ENCODE measurements around the gene MED25. TPM values are rescaled to one million over a fixed set of nuclear protein-coding genes. Genes with fewer than 3 reads are reported as not detected.

Gene MED25
- polyA plus RNA-seq, 1 donor from 2014 or later = 54.7 TPM

GRCh38 chr19:49837425-49837824 lies 19.3 kb downstream of the MED25 start:
- Mint-ChIP-seq H3K27ac (peak overlapping the region in 1 of 3 donors; percentile 56), H3K4me1 (peaks cover 0 to 5% (median 4%) of the 10 kb centered on the region in 3 donors), H3K27me3 (no peaks in the 10 kb centered on the region), H3K36me3 (peaks cover 15% of the 10 kb centered on the region), H3K9me3 (no peaks in the 10 kb centered on the region), H3K4me3 (no peak overlapping the region)

- Mint-ChIP-seq H3K9me3 (no peaks in the 10 kb centered on the region), H3K27me3 (no peaks in the 10 kb centered on the region), H3K4me1 (peaks cover 7 to 12% (median 11%) of the 10 kb centered on the region in 3 donors), H3K4me3 (no peak overlapping the region), H3K27ac (peak overlapping the region in 1 of 3 donors; percentile 20), H3K36me3 (peaks cover 13% of the 10 kb centered on the region)
Measured at GRCh38 chr19:49838885-49839588, 20.9 kb downstream of the MED25 start.

GRCh38 chr19:49839713-49840112 lies 21.6 kb downstream of the MED25 start:
- peaks cover 13% of the 10 kb centered on the region for H3K36me3 Mint-ChIP-seq

DNA sequence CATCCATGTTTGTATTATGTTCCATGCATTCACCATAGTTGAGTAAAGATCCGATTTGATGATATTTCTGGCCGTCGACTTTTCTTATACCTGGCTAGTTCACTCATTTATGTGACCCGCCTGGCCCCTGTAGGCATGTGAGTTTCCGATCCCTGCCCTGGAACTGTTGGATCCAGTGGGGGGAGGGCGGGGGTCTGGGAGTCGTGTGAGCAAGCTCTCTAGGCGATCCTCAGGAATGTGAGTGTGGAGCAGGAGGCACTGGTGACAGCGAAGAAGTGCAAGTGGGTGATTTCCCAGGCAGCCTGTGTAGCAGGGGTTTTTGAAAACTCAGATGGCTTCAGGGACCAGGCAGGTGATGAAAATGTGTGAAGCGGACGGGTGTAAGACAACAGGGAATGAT lies 22.2 kb downstream of the MED25 start:
- H3K4me3 Mint-ChIP-seq = peak overlapping the region in 1 of 4 donors; percentile 60
- H3K27ac Mint-ChIP-seq = no peak overlapping the region

More at GRCh38 chr19:49839713-49840112, 21.6 kb downstream of the MED25 start:
- Mint-ChIP-seq H3K4me3 (no peak overlapping the region), H3K9me3 (no peaks in the 10 kb centered on the region), H3K4me1 (peaks cover 12 to 17% (median 13%) of the 10 kb centered on the region in 3 donors), H3K27me3 (no peaks in the 10 kb centered on the region), H3K27ac (peak overlapping the region in 1 of 3 donors; percentile 81)

DNA sequence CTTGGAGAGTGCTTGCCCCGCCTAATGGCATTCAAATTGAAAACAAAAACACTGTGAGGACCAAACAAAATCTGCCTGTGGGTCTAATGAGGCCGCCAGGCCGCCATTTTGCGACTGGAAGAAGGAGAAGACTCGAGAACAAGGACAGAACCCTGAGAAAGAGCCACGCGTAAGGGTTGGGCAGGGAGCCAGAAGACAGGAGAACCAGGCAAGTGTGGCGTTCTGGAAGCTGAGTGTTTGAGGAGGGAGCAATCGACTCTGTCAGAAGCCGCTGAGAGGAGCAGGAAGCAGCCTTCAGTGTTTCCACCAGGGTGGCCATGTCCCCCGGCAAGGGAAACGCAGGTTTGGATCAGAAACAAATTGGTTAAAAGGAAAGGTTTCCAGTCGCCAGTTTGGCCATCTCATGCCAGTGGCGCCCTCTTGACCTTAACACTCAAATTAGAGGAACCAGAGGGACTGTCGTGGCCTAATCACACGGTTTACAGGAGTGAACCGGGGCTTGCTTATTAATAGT lies 22.7 kb downstream of the MED25 start:
- peaks cover 16 to 23% (median 22%) of the 10 kb centered on the region in 3 donors for H3K4me1 Mint-ChIP-seq
- peak overlapping the region in 1 of 4 donors; percentile 60 for H3K4me3 Mint-ChIP-seq
- peaks cover 13% of the 10 kb centered on the region for H3K36me3 Mint-ChIP-seq
- H3K27ac Mint-ChIP-seq = no peak overlapping the region
- H3K27me3 Mint-ChIP-seq = no peaks in the 10 kb centered on the region
- no peaks in the 10 kb centered on the region for H3K9me3 Mint-ChIP-seq

More for the DNA sequence above, 22.2 kb downstream of the MED25 start:
- Mint-ChIP-seq H3K27me3 (no peaks in the 10 kb centered on the region), H3K9me3 (no peaks in the 10 kb centered on the region), H3K36me3 (peaks cover 13% of the 10 kb centered on the region), H3K4me1 (peaks cover 16 to 21% (median 19%) of the 10 kb centered on the region in 3 donors)

DNA sequence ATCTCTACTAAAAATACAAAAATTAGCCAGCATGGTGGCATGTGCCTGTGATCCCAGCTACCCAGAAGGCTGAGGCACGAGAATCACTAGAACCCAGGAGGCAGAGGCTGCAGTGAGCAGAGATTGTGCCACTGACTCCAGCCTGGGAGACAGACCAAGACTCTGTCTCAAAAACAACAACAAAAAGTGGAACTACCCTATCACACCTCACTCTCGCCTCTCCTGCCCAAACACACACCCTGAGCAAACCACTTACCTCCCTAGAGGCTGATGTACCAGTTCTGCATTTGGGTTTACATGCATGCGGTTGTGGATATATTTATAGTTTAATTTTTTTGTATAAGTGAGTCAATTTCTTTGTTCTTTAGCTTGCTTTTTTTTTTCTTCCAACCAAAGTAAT lies 25.2 kb downstream of the MED25 start:
- no peaks in the 10 kb centered on the region for H3K27me3 Mint-ChIP-seq
- peaks cover 19 to 27% (median 22%) of the 10 kb centered on the region in 3 donors for H3K4me1 Mint-ChIP-seq
- H3K4me3 Mint-ChIP-seq = peak overlapping the region; percentile 20 to 93 (median 84)

DNA sequence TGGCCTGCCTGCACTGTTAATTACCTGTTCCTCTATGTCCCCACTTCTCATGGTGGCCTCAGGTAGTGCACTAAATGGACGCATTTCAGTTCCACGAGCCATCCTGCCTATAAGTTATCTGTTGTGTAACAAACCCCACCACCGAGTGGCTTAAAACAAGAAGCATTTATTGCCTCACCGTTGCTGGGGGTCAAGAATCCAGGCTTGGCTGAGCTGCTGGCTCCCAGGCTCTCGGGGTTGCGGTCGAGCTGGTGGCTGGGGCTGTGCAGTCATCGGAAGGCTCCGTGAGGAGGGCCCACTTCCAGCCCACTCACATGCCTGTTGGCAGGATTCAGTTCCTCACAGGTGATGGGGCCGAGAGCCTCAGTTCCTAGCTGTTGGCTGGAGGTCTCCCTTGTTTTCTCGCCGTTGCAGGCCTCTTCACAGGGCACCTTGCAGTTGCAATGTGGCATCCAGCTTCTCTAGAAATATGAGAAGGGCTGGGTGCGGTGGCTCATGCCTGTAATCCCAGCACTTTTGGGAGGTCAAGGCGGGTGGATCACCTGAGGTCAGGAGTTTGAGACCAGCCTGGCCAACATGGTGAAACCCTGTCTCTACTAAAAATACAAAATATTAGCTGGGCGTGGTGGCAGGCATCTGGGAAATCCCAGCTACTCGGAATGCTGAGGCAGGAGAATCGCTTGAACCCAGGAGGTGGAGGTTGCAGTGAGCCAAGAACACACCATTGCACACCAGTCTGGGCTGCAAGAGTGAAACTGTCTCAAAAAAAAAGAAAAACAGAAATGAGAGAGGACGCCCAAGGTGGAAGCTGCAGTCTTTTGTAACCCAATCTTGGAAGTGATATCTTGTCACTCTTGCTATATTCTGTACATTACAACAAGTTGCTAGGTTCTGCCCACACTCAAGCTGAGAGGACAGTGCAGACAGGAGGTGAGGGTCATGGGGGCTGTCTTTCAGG lies 26.3 kb downstream of the MED25 start:
- peaks cover 6% of the 10 kb centered on the region for H3K36me3 Mint-ChIP-seq
- H3K27ac Mint-ChIP-seq = peak overlapping the region; percentile 27 to 94 (median 59)
- H3K4me3 Mint-ChIP-seq = peak overlapping the region; percentile 20 to 91 (median 79)
- H3K9me3 Mint-ChIP-seq = peaks cover 0 to 3% (median 0%) of the 10 kb centered on the region in 3 donors
- peaks cover 22 to 35% (median 22%) of the 10 kb centered on the region in 3 donors for H3K4me1 Mint-ChIP-seq
- no peaks in the 10 kb centered on the region for H3K27me3 Mint-ChIP-seq

More for the DNA sequence above, 25.2 kb downstream of the MED25 start:
- Mint-ChIP-seq H3K9me3 (no peaks in the 10 kb centered on the region), H3K36me3 (peaks cover 12% of the 10 kb centered on the region), H3K27ac (peak overlapping the region; percentile 59 to 94 (median 93))

- H3K36me3 Mint-ChIP-seq = peaks cover 1% of the 10 kb centered on the region
- H3K27ac Mint-ChIP-seq = peak overlapping the region in 1 of 3 donors; percentile 59
- peaks cover 20 to 41% (median 28%) of the 10 kb centered on the region in 3 donors for H3K4me1 Mint-ChIP-seq
- peak overlapping the region in 3 of 4 donors; percentile 12 to 91 (median 20) for H3K4me3 Mint-ChIP-seq
- no peaks in the 10 kb centered on the region for H3K27me3 Mint-ChIP-seq
- H3K9me3 Mint-ChIP-seq = peaks cover 0 to 3% (median 0%) of the 10 kb centered on the region in 3 donors
Measured at GRCh38 chr19:49845414-49845813, 27.3 kb downstream of the MED25 start.

GRCh38 chr19:49846408-49846807 lies 28.3 kb downstream of the MED25 start:
- peak overlapping the region in 1 of 4 donors; percentile 27 for H3K4me3 Mint-ChIP-seq
- no peaks in the 10 kb centered on the region for H3K36me3 Mint-ChIP-seq
- H3K9me3 Mint-ChIP-seq = peaks cover 0 to 3% (median 0%) of the 10 kb centered on the region in 3 donors
- peak overlapping the region in 1 of 3 donors; percentile 58 for H3K27ac Mint-ChIP-seq
- H3K27me3 Mint-ChIP-seq = no peaks in the 10 kb centered on the region
- peaks cover 18 to 41% (median 28%) of the 10 kb centered on the region in 3 donors for H3K4me1 Mint-ChIP-seq

GRCh38 chr19:49847731-49848696 lies 29.9 kb downstream of the MED25 start:
- no peaks in the 10 kb centered on the region for H3K36me3 Mint-ChIP-seq
- H3K27me3 Mint-ChIP-seq = no peaks in the 10 kb centered on the region
- peaks cover 25 to 43% (median 38%) of the 10 kb centered on the region in 3 donors for H3K4me1 Mint-ChIP-seq
- H3K9me3 Mint-ChIP-seq = peaks cover 0 to 3% (median 0%) of the 10 kb centered on the region in 3 donors
- peak overlapping the region in 1 of 3 donors; percentile 82 for H3K27ac Mint-ChIP-seq
- peak overlapping the region in 3 of 4 donors; percentile 4 to 97 (median 39) for H3K4me3 Mint-ChIP-seq

GRCh38 chr19:49848938-49849337 lies 30.8 kb downstream of the MED25 start:
- Mint-ChIP-seq H3K36me3 (no peaks in the 10 kb centered on the region), H3K9me3 (peaks cover 0 to 3% (median 0%) of the 10 kb centered on the region in 3 donors), H3K4me1 (peaks cover 24 to 43% (median 31%) of the 10 kb centered on the region in 3 donors), H3K27ac (peak overlapping the region in 2 of 3 donors; percentile 82 to 90), H3K27me3 (no peaks in the 10 kb centered on the region), H3K4me3 (peak overlapping the region in 3 of 4 donors; percentile 72 to 97 (median 77))

GRCh38 chr19:49849433-49850220 lies 31.5 kb downstream of the MED25 start:
- Mint-ChIP-seq H3K4me1 (peaks cover 23 to 39% (median 26%) of the 10 kb centered on the region in 3 donors), H3K9me3 (peaks cover 0 to 3% (median 0%) of the 10 kb centered on the region in 3 donors), H3K4me3 (peak overlapping the region; percentile 77 to 97 (median 94)), H3K36me3 (no peaks in the 10 kb centered on the region), H3K27me3 (no peaks in the 10 kb centered on the region), H3K27ac (peak overlapping the region in 2 of 3 donors; percentile 96 to 99)

- H3K4me1 Mint-ChIP-seq = peaks cover 18 to 35% (median 22%) of the 10 kb centered on the region in 3 donors
- H3K4me3 Mint-ChIP-seq = peak overlapping the region; percentile 92 to 98 (median 97)
- H3K9me3 Mint-ChIP-seq = peaks cover 0 to 3% (median 0%) of the 10 kb centered on the region in 3 donors
- H3K27ac Mint-ChIP-seq = peak overlapping the region; percentile 92 to 99 (median 96)
- no peaks in the 10 kb centered on the region for H3K27me3 Mint-ChIP-seq
- no peaks in the 10 kb centered on the region for H3K36me3 Mint-ChIP-seq
Measured at GRCh38 chr19:49850221-49850486, 32.1 kb downstream of the MED25 start.

All from IgD-negative memory B cell (primary cell).